ENCODE data around the gene TMEM179. TPM values are rescaled to one million over a fixed set of nuclear protein-coding genes. Genes with fewer than 3 reads are reported as not detected.
"Not testable (repeated sequence)": the region's sequence is repeated elsewhere in the genome, so short reads cannot be mapped to it uniquely, and the experiment has no call there.

TMEM179 gene
- 10 to 100 TPM in 1 of 2 donors, 1 to 10 TPM in 1; 8.2 to 15.7 TPM for total RNA-seq
- 4.0 TPM for polyA plus RNA-seq (2013, experiment 1 of 2)
- polyA plus RNA-seq (2013, experiment 2 of 2): 4.0 TPM
- long read RNA-seq, experiment 1, partial matches to known transcripts: 0 of 1 reads
- long read RNA-seq, experiment 1, other reads (novel, unspliced or antisense): 0 of 1 reads
- long read RNA-seq, experiment 2, transcript TMEM179-204 (4 exons, 1,430 nt): major isoform, 9 of 11 reads
- long read RNA-seq, experiment 2, partial matches to known transcripts: 1 of 11 reads
- long read RNA-seq, experiment 2, other reads (novel, unspliced or antisense): 0 of 11 reads
- long read RNA-seq, experiment 3, transcript TMEM179-204 (4 exons, 1,430 nt): major isoform, 35 of 37 reads
- long read RNA-seq, experiment 3, partial matches to known transcripts: 1 of 37 reads
- long read RNA-seq, experiment 3, other reads (novel, unspliced or antisense): 1 of 37 reads
- long read RNA-seq, experiment 4, partial matches to known transcripts: 0 of 1 reads
- long read RNA-seq, experiment 4, other reads (novel, unspliced or antisense): 0 of 1 reads

DNA sequence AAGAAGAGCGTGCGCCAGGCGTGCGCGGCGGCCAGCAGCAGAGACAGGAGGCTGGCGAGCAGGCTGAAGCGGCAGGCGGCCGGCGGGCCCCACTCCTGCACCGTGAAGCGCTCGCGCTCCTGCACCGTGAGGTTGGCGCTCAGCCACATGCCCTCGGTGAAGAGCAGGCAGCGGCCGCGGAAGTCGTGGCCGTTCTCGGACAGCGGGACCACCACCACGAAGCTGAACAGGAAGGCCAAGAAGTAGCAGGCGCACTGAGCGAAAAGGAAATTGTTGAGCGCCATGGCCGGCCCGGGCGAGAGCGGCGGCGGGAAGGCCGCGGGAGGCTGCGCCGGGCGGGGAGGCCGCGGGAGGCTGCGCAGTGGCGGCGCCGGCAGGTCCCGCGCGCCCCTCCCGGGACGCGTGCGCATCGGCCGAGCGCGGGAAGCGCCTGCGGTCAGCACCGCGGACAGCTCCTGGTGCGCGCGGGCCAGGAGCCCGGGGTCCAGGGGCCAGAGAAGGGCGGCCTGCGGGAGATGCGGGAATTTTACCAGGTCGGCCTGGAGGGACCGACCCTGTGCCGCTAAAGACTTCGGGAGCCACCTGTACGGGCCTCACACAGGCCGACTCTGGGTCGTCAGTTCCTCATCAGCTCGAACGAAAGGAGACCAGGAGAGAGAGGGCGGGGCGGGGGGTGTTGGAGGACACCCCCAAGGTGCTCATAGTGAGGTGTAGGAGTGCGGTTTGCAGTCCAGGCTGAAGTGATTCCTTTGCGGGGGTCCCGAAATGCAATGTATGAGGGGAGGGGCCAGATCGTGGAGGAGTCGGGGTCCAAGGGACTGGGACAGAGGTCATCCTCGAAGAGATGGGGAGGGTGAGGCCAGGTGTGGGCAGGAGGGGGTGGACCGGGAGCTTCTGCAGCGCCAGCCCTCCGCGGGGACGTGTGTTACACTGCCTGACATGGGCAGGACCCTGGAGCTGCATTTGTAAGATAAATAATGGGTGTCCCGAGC is at the start of gene TMEM179:
Gene TMEM179 (minus strand): TSS at position 315 of the 992 bp plus-strand sequence. CDS start 31 bp downstream, at position 284.
- Histone ChIP-seq H3K27me3 (ENCODE audit: control insufficient read depth, insufficient read depth, low read length, poor library complexity, severe bottlenecking) (peaks cover 46% of the 10 kb centered on the region), H3K4me3 (ENCODE audit: low read length) (peak within 1 kb of the TSS; percentile 73), H3K36me3 (ENCODE audit: control insufficient read depth, insufficient read depth, low read length) (no peaks in the 10 kb centered on the region), H3K27ac (ENCODE audit: low read depth, low read length) (no peak within 1 kb of the TSS), H3K9me3 (ENCODE audit: control insufficient read depth, low read length) (no peaks in the 10 kb centered on the region), H3K9ac (ENCODE audit: extremely low read depth, low read length, poor library complexity, severe bottlenecking) (no peak within 1 kb of the TSS), H3K4me1 (ENCODE audit: control insufficient read depth, insufficient read depth, low read length) (no peaks in the 10 kb centered on the region)
- Mint-ChIP-seq H3K4me3 (peak within 1 kb of the TSS; percentile 60), H3K27me3 (ENCODE audit: insufficient read depth) (peaks cover 54% of the 10 kb centered on the region), H3K9me3 (no peaks in the 10 kb centered on the region), H3K27ac (no peak within 1 kb of the TSS), H3K4me1 (peaks cover 7% of the 10 kb centered on the region), H3K36me3 (ENCODE audit: low read depth) (no peaks in the 10 kb centered on the region)
- peak; percentile 91 for DNase-seq
- whole genome bisulfite sequencing, 2 experiments (ENCODE audit: insufficient coverage in 1 of 2, insufficient read length in 1 of 2): 10 to 11% methylated on average over 22 to 91 of the region's 91 CpGs
- TF ChIP-seq, protein P1, sequence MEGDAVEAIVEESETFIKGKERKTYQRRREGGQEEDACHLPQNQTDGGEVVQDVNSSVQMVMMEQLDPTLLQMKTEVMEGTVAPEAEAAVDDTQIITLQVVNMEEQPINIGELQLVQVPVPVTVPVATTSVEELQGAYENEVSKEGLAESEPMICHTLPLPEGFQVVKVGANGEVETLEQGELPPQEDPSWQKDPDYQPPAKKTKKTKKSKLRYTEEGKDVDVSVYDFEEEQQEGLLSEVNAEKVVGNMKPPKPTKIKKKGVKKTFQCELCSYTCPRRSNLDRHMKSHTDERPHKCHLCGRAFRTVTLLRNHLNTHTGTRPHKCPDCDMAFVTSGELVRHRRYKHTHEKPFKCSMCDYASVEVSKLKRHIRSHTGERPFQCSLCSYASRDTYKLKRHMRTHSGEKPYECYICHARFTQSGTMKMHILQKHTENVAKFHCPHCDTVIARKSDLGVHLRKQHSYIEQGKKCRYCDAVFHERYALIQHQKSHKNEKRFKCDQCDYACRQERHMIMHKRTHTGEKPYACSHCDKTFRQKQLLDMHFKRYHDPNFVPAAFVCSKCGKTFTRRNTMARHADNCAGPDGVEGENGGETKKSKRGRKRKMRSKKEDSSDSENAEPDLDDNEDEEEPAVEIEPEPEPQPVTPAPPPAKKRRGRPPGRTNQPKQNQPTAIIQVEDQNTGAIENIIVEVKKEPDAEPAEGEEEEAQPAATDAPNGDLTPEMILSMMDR (conservative IDR thresholded peaks at IDR 0.05): no peak

GRCh38 chr14:104654119-104654518 is 49.5 kb upstream of the TMEM179 start:
- Histone ChIP-seq H3K27ac (ENCODE audit: low read depth, low read length) (no peak overlapping the region), H3K9me3 (ENCODE audit: control insufficient read depth, low read length) (peaks cover 8% of the 10 kb centered on the region), H3K36me3 (ENCODE audit: control insufficient read depth, insufficient read depth, low read length) (no peaks in the 10 kb centered on the region), H3K4me3 (ENCODE audit: low read length) (no peak overlapping the region), H3K27me3 (ENCODE audit: control insufficient read depth, insufficient read depth, low read length, poor library complexity, severe bottlenecking) (no peaks in the 10 kb centered on the region), H3K4me1 (ENCODE audit: control insufficient read depth, insufficient read depth, low read length) (no peaks in the 10 kb centered on the region), H3K9ac (ENCODE audit: extremely low read depth, low read length, poor library complexity, severe bottlenecking) (no peak overlapping the region)
- no peaks in the 10 kb centered on the region for H3K4me1 Mint-ChIP-seq
- no peak for DNase-seq
- TF ChIP-seq, protein P1 (conservative IDR thresholded peaks at IDR 0.05): no peak
- H3K9me3 Mint-ChIP-seq: peaks cover 35% of the 10 kb centered on the region
- peaks cover 45% of the 10 kb centered on the region for H3K27me3 Mint-ChIP-seq (ENCODE audit: insufficient read depth)
- peaks cover 6% of the 10 kb centered on the region for H3K36me3 Mint-ChIP-seq (ENCODE audit: low read depth)
- H3K27ac Mint-ChIP-seq: no peak overlapping the region
- 92 to 93% methylated on average over 6 of the region's 6 CpGs for WGBS, 2 experiments (ENCODE audit: insufficient coverage in 1 of 2, insufficient read length in 1 of 2)
- H3K4me3 Mint-ChIP-seq: no peak overlapping the region

DNA sequence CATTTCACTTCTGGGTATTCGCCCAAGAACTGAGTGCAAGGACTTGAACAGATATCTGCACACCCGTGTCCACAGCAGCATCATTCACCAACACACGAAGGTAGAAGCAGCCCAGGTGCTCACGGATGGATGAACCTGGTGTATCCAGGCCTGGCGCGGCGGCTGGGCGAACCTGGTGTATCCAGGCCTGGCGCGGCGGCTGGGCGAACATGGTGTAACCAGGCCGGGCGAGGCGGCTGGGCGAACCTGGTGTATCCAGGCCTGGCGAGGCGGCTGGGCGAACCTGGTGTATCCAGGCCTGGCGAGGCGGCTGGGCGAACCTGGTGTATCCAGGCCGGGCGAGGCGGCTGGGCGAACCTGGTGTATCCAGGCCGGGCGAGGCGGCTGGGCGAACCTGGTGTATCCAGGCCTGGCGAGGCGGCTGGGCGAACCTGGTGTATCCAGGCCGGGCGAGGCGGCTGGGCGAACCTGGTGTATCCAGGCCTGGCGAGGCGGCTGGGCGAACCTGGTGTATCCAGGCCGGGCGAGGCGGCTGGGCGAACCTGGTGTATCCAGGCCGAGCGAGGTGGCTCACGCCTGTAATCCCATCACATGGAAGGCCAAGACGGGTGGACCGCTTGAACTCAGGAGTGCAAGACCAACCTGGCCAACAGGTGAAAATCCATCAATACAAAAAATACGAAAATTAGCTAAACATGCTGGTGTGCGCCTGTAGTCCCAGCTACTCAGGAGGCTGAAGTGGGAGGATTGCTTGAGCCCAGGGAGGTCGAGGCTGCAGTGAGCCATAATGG is 48.8 kb upstream of the TMEM179 start:
- H3K27ac ChIP-seq (ENCODE audit: low read depth, low read length); H3K4me3 ChIP-seq (ENCODE audit: low read length); H3K9ac ChIP-seq (ENCODE audit: extremely low read depth, low read length, poor library complexity, severe bottlenecking); H3K4me1 ChIP-seq (ENCODE audit: control insufficient read depth, insufficient read depth, low read length); H3K36me3 ChIP-seq (ENCODE audit: control insufficient read depth, insufficient read depth, low read length); H3K36me3 Mint-ChIP-seq (ENCODE audit: low read depth); H3K9me3 ChIP-seq (ENCODE audit: control insufficient read depth, low read length); H3K4me1 Mint-ChIP-seq; H3K27ac Mint-ChIP-seq; H3K27me3 ChIP-seq (ENCODE audit: control insufficient read depth, insufficient read depth, low read length, poor library complexity, severe bottlenecking); H3K4me3 Mint-ChIP-seq; DNase-seq: not testable (repeated sequence)
- WGBS, 2 experiments (ENCODE audit: insufficient coverage in 1 of 2, insufficient read length in 1 of 2): 78 to 91% methylated on average over 7 to 47 of the region's 52 CpGs
- peaks cover 35% of the 10 kb centered on the region for H3K9me3 Mint-ChIP-seq
- peaks cover 42% of the 10 kb centered on the region for H3K27me3 Mint-ChIP-seq (ENCODE audit: insufficient read depth)
